Breast epithelium (tissue), 3 donors: ENCODE measurements around the gene UBXN11.

Experiments used
- CTCF ChIP-seq, 3 donors: fragments of 450-650 bp; IDR thresholded peaks; one replicate each; pipeline ENCODE4 v1.5.1; 2016 to 2017; ENCODE audit warnings: antibody characterized with exemption in 3 of 3, mild to moderate bottlenecking in 3 of 3, moderate library complexity in 3 of 3
- POLR2A ChIP-seq: fragments of 450-650 bp; IDR thresholded peaks from one replicate; pipeline ENCODE4 v1.6.1; 2016; ENCODE audit warnings: antibody characterized with exemption, mild to moderate bottlenecking, moderate library complexity
- POLR2AphosphoS5 ChIP-seq, 3 donors: sonication (generic); formaldehyde crosslinking; IDR thresholded peaks; one replicate each; pipeline ENCODE4 v1.6.1; 2017; ENCODE audit warnings: antibody characterized with exemption in 3 of 3

- TF ChIP-seq CTCF (IDR thresholded peaks at IDR 0.05), result no peak
- no peak for TF ChIP-seq POLR2AphosphoS5 (IDR thresholded peaks at IDR 0.05)
- no peak for TF ChIP-seq POLR2A
Measured at GRCh38 chr1:26295194-26296138, 11.0 kb downstream of the UBXN11 start.
